VCaP (cell line): ENCODE measurements around the gene CACNB4.
"Not testable (repeated sequence)": the region's sequence is repeated elsewhere in the genome, so short reads cannot be mapped to it uniquely, and the experiment has no call there.

Experiments
- H3K27ac ChIP-seq: fragments of 450-650 bp; 2 replicates; pipeline ENCODE4 v1.5.1; 2017
- TF ChIP-seq, protein P1 (sequence below): fragments of 450-650 bp; conservative IDR thresholded peaks from 2 replicates; pipeline ENCODE4 v1.5.1; 2017; ENCODE audit warnings: mild to moderate bottlenecking, moderate library complexity

Gene CACNB4

DNA sequence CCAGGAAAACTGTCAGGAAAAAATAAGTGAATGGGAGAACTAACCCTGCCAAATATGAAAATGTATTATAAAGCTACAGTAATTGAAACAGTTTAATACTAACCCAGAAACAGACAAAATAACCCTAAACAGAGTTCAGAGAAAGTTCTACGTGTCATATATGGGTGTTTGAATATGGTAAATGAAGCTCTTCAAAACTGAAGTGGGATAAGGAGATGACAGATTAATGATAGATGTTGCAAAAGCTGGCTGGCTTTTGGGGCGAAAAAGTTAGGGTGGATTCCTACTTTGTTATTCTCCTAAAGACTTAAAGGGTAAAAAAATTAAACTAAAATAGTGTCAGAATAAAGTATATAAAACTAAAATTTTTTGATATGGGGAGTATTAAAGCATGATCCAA, 168.8 kb downstream of the CACNB4 start:
- TF ChIP-seq, protein P1, sequence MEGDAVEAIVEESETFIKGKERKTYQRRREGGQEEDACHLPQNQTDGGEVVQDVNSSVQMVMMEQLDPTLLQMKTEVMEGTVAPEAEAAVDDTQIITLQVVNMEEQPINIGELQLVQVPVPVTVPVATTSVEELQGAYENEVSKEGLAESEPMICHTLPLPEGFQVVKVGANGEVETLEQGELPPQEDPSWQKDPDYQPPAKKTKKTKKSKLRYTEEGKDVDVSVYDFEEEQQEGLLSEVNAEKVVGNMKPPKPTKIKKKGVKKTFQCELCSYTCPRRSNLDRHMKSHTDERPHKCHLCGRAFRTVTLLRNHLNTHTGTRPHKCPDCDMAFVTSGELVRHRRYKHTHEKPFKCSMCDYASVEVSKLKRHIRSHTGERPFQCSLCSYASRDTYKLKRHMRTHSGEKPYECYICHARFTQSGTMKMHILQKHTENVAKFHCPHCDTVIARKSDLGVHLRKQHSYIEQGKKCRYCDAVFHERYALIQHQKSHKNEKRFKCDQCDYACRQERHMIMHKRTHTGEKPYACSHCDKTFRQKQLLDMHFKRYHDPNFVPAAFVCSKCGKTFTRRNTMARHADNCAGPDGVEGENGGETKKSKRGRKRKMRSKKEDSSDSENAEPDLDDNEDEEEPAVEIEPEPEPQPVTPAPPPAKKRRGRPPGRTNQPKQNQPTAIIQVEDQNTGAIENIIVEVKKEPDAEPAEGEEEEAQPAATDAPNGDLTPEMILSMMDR = no peak

DNA sequence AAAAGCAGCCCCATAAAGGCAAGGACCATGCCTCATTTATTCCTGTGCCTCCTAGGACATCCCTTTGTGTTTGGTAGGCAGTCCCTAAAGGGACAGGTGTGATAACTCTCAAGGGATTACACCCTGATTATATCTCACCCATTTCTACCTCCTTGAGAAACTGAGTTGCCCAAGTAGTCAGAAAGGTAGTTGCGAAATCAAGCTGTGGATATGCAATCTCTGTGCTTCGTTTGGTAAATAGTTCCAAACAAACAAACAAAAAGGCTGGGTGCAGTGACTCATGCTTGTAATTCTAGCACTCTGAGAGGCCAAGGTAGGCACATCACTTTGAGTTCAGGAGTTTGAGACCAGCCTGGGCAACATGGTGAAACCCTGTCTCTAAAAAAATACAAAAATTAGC, 170.5 kb downstream of the CACNB4 start:
- H3K27ac ChIP-seq = no peak overlapping the region
- TF ChIP-seq, protein P1 = no peak

More for the DNA sequence above, 168.8 kb downstream of the CACNB4 start:
- H3K27ac ChIP-seq = peak overlapping the region; percentile 77

DNA sequence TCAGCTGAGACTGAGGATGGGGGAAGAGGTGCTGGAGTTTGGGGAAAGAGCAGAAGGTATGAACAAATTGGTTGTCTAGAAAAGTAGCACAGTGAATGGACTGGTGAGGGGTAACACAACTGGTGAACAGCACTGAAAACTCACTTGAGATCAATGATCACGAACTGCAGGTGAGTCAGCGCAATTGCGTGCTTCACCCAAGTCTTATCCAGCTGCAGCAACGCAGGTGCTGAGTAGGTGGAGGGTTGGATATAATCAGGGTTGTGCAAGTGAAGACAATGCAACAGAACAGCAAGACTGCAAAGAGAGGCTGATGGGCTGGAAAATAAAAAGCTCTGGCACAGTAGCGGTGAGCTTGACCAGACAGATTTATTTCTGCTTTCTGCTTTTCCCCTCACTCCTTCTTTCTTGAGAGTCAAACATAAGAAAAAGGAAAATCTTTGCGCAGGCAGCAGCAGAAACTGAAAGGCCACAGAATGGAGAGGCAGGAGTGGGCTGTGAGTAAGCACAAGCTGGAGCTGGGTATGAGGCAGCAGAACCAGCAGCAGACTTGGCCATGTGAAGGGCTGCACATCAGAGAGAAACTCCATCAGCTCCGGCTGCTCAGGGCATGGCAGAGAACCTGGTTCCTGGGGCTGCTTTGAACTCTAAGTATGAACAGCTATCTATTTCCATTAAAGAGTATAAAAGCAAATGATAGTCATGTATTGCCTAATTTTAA, 171.2 kb downstream of the CACNB4 start:
- TF ChIP-seq, protein P1 = no peak
- no peak overlapping the region for H3K27ac ChIP-seq

DNA sequence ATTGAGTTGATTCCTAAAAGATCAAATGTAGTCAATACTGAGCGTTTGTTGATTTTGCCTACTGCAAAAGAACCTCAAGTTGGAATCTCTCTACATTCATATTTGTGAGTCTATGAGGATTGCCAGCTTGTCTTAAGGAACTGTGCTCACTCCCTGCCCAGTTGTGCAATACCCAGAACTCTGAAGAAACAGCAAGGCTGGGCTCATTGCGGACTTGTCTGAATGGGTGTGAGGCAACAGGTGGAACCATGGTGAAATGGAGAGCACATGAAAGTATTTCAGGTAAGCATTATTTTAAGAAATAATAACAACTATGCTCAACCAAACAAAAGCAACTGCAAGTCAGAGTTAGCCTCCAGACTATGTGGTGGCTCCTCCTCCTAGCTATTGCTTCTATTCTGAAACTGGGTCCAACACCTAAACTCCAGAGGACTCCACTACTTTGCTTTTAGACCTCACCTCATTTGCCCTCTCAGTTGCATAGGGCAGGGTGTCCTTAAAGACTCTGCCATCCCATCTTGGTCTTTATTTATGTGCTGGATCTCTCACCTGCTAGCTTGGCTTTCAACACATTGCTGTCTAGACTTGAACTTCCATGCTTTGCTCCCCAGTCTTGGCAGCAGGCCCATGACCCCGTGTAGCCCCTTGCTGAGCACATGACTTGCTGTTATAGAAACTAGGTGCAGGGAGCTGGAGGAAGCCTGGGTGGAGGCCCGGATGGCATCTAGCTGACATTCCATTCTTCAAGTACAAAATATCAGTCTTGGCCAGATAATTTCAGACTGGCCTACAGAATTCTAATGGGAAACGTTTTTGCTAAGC, 175.8 kb downstream of the CACNB4 start:
- H3K27ac ChIP-seq = no peak overlapping the region
- TF ChIP-seq, protein P1 = no peak

DNA sequence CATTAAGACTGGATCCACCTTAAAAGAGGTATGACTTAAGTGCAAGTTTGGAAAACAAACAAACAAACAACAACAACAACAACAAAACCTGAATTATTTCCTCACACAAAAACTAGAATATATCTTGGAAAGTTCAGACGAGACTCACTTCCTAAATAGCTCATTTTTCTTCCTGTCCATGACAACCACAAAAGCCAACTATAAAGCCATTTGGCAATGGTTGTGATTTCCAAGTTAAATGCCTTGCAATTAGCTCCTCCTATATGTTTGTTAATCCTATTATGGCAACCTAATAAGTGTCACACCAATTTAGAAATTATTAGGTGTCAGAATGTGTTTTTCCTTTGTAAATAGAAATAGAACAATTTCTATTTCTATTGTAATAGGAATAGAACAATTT, 179.1 kb downstream of the CACNB4 start:
- TF ChIP-seq, protein P1 = no peak
- no peak overlapping the region for H3K27ac ChIP-seq

DNA sequence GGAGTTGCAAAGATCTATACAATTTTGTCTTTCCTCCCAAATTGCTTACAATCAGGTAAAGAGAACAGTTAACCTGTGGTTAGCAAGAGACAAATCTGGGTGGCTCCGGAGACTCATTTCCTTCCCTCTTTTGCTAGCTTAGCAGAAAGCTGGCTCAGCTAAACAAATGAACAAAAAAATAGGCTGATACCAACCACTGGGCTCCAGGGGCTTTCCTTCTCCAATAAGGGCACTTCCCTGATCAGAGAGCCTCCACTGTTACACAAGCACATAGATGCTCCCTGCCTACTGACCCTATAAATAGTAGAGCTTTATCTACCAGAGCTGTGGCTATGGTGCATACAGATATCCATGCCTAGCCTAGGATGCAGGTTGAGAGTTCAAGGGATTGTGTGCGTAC, 180.5 kb downstream of the CACNB4 start:
- no peak overlapping the region for H3K27ac ChIP-seq
- TF ChIP-seq, protein P1 = no peak

DNA sequence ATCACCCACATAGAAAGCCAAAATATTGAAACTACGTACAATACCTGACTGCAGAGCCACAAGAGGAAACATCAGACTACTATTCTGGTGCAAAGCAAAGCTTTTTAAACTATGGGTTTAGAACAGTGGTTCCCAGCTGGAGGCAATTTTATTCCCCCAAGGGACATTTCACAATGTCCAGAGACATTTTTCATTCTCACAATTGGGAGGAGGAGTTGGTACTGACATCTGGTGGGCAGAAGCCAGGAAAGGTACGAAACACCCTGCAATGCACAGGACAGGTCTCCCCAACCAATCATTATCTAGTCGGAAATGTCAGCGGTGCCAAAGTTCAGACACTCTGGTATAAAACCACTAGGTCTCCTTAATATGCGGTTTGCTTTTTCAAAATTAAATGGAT, 182.2 kb downstream of the CACNB4 start:
- TF ChIP-seq, protein P1 = no peak
- H3K27ac ChIP-seq = no peak overlapping the region

DNA sequence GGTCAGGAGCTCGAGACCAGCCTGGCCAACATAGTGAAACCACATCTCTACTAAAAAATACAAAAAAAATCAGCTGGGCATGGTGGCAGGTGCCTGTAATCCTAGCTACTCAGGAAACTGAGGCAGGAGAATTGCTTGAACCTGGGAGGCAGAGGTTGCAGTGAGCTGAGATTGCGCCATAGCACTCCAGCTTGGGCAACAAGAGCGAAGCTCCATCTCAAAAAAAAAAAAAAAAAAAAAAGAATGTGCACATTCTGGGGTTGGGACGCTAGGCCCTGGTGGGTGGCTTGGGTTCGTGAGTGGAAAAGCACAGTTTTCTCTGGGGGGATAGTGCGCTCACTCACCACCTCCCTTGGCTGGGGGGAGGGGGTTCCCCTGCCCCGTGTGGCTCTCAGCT, 183.2 kb downstream of the CACNB4 start:
- H3K27ac ChIP-seq = not testable (repeated sequence)
